IMR-90 (cell line): ENCODE measurements around the gene CYP17A1. TPM values are rescaled to one million over a fixed set of nuclear protein-coding genes. Genes with fewer than 3 reads are reported as not detected.
A peak's percentile ranks its signal among the peaks of the same experiment; 100 is the strongest.

Experiments used
- ATAC-seq: fragments of 200-7000 bp; cut with Tn5 transposase; 2 replicates; pipeline ENCODE4 v1.9.1; 2020; ENCODE audit warnings: low read depth, mild to moderate bottlenecking, moderate library complexity
- BruUV-seq: library from RNA; stranded (reverse); fragments of 400-500 nt; replicated peaks from 2 replicates; lab custom pipeline; 2021; lab: Mats Ljungman, UMichigan
- CTCF ChIA-PET: fragments of 300-600 bp; formaldehyde crosslinking; extraction: SDS; loops from one replicate; lab custom pipeline; 2021; ENCODE audit warnings: antibody characterized with exemption; lab: Yijun Ruan, JAX
- POLR2A ChIA-PET: fragments of 300-600 bp; sonication (Branson Sonifier 250); formaldehyde crosslinking; loops from one replicate; lab custom pipeline; 2022; ENCODE audit warnings: antibody characterized with exemption; ENCODE audit not compliant: unreplicated experiment; lab: Charles Lee
- DNase-seq: peaks from one replicate; pipeline ENCODE4 v3.0.0; 2013
- H2AFZ ChIP-seq: replicated peaks from 2 replicates; pipeline ENCODE3; 2013; ENCODE audit warnings: low read length, mild to moderate bottlenecking; ENCODE audit not compliant: poor library complexity
- H2AK5ac ChIP-seq: 2 replicates; pipeline ENCODE4 v1.6.1; 2013; ENCODE audit warnings: low read depth, low read length, inconsistent platforms
- H2AK9ac ChIP-seq: replicated peaks from 2 replicates; pipeline ENCODE3; 2013; ENCODE audit warnings: mild to moderate bottlenecking, low read depth, low read length, moderate library complexity; ENCODE audit not compliant: poor library complexity
- H2BK120ac ChIP-seq: 2 replicates; pipeline ENCODE4 v1.6.1; 2013; ENCODE audit warnings: low read depth, low read length, inconsistent platforms
- H2BK15ac ChIP-seq: 3 replicates; pipeline ENCODE4 v1.6.1; 2013; ENCODE audit warnings: low read depth, low read length, inconsistent platforms
- H2BK20ac ChIP-seq: 2 replicates; pipeline ENCODE4 v1.6.1; 2013; ENCODE audit warnings: low read depth, mild to moderate bottlenecking, inconsistent platforms, low read length, moderate library complexity
- H2BK5ac ChIP-seq: 2 replicates; pipeline ENCODE4 v1.6.1; 2013; ENCODE audit warnings: mild to moderate bottlenecking, low read depth, low read length, inconsistent platforms; ENCODE audit not compliant: poor library complexity, severe bottlenecking
- H3K14ac ChIP-seq: replicated peaks from 2 replicates; pipeline ENCODE4 v1.6.1; 2013; ENCODE audit warnings: low read depth, low read length, inconsistent platforms
- H3K18ac ChIP-seq: 2 replicates; pipeline ENCODE4 v1.6.1; 2013; ENCODE audit warnings: low read depth, low read length, control low read depth
- H3K23ac ChIP-seq: 2 replicates; pipeline ENCODE4 v1.6.1; 2013; ENCODE audit warnings: low read depth, low read length, inconsistent platforms
- H3K27ac ChIP-seq: 2 replicates; pipeline ENCODE4 v1.5.1; 2013; ENCODE audit warnings: mild to moderate bottlenecking, control low read depth, low read length; ENCODE audit not compliant: insufficient read depth
- H3K27me3 ChIP-seq: 2 replicates; pipeline ENCODE4 v1.6.1; 2013; ENCODE audit warnings: low read length; ENCODE audit not compliant: control insufficient read depth, insufficient read depth
- H3K36me3 ChIP-seq: 2 replicates; pipeline ENCODE4 v1.6.1; 2013; ENCODE audit warnings: low read length, mixed read lengths; ENCODE audit not compliant: control insufficient read depth, insufficient read depth
- H3K4ac ChIP-seq: 2 replicates; pipeline ENCODE4 v1.6.1; 2013; ENCODE audit warnings: low read depth, low read length, inconsistent platforms
- H3K4me1 ChIP-seq: 2 replicates; pipeline ENCODE4 v1.6.1; 2013; ENCODE audit warnings: low read length, mixed read lengths; ENCODE audit not compliant: control insufficient read depth, insufficient read depth
- H3K4me2 ChIP-seq: 2 replicates; pipeline ENCODE4 v1.6.1; 2013; ENCODE audit warnings: low read depth, mild to moderate bottlenecking, control low read depth, low read length, moderate library complexity
- H3K4me3 ChIP-seq: 2 replicates; pipeline ENCODE4 v1.5.1; 2013; ENCODE audit warnings: low read depth, mild to moderate bottlenecking, control low read depth, low read length, moderate library complexity; ENCODE audit not compliant: insufficient read depth
- H3K56ac ChIP-seq: 2 replicates; pipeline ENCODE4 v1.6.1; 2013; ENCODE audit warnings: low read length, inconsistent platforms; ENCODE audit not compliant: insufficient read depth; ENCODE audit errors: extremely low read depth
- H3K79me1 ChIP-seq, 2 experiments: 2 replicates each; pipeline ENCODE4 v1.6.1; 2013; ENCODE audit warnings: low read length in 2 of 2, inconsistent platforms in 1 of 2, low read depth in 1 of 2
- H3K9ac ChIP-seq: 2 replicates; pipeline ENCODE4 v1.6.1; 2013; ENCODE audit warnings: low read depth, low read length, control low read depth
- H3K9me1 ChIP-seq: 2 replicates; pipeline ENCODE4 v1.6.1; 2013; ENCODE audit warnings: low read length, inconsistent platforms; ENCODE audit not compliant: insufficient read depth
- H3K9me3 ChIP-seq: 2 replicates; pipeline ENCODE4 v1.6.1; 2013; ENCODE audit warnings: low read length; ENCODE audit not compliant: control insufficient read depth, insufficient read depth
- H4K20me1 ChIP-seq: 2 replicates; pipeline ENCODE4 v1.6.1; 2013; ENCODE audit warnings: low read length, inconsistent platforms; ENCODE audit not compliant: insufficient read depth
- H4K5ac ChIP-seq: 2 replicates; pipeline ENCODE4 v1.6.1; 2013; ENCODE audit warnings: mild to moderate bottlenecking, low read depth, low read length, control low read depth
- H4K8ac ChIP-seq, 2 experiments: 2 replicates each; pipeline ENCODE4 v1.6.1; 2013; ENCODE audit warnings: low read depth in 2 of 2, low read length in 2 of 2, control low read depth in 1 of 2, inconsistent platforms in 1 of 2
- H4K91ac ChIP-seq: 2 replicates; pipeline ENCODE4 v1.6.1; 2013; ENCODE audit warnings: low read depth, low read length, inconsistent platforms; ENCODE audit not compliant: insufficient read depth
- BHLHE40 ChIP-seq: fragments of 150-350 bp; IDR thresholded peaks from 2 replicates; pipeline ENCODE4 v1.6.1; 2016; ENCODE audit warnings: mild to moderate bottlenecking, low read depth, low read length
- CEBPB ChIP-seq: IDR thresholded peaks from 2 replicates; pipeline ENCODE4 v1.6.1; 2012; ENCODE audit warnings: low read depth, low read length, improper control_type of control experiment
- MAZ ChIP-seq: IDR thresholded peaks from 2 replicates; pipeline ENCODE4 v1.6.1; 2012; ENCODE audit warnings: low read depth, mild to moderate bottlenecking, low read length, improper control_type of control experiment, moderate library complexity, borderline replicate concordance
- NFE2L2 ChIP-seq: fragments of 150-350 bp; IDR thresholded peaks from 2 replicates; pipeline ENCODE4 v1.6.1; 2016; ENCODE audit warnings: low read depth, mild to moderate bottlenecking, low read length
- POLR2A ChIP-seq: IDR thresholded peaks from 2 replicates; pipeline ENCODE4 v1.6.1; 2012; ENCODE audit warnings: mild to moderate bottlenecking, low read depth, low read length
- RCOR1 ChIP-seq: IDR thresholded peaks from 2 replicates; pipeline ENCODE4 v1.6.1; 2012; ENCODE audit warnings: mild to moderate bottlenecking, low read length, improper control_type of control experiment; ENCODE audit not compliant: insufficient replicate concordance
- WGBS, 2 experiments: methylation state at CpG; one replicate each; pipeline versions ENCODE4 v1.1.5 to v1.1.7; 2013; ENCODE audit warnings: missing lambda C conversion rate in 2 of 2; ENCODE audit not compliant: insufficient read length in 1 of 2; ENCODE audit errors: extremely low coverage in 2 of 2; 5-methylcytosine and 5-hydroxymethylcytosine counted together
- dilution Hi-C: fragments of 300-500 bp; cut with HindIII; formaldehyde crosslinking; loops from one replicate; pipeline ENCODE4 v1.14.3; 2018; ENCODE audit warnings: low sequenced_read_pairs; ENCODE audit not compliant: unreplicated experiment
- in situ Hi-C: fragments of 300-500 bp; cut with MboI; formaldehyde crosslinking; loops from 3 replicates; pipeline ENCODE4 v1.14.3; 2019; ENCODE audit warnings: low sequenced_read_pairs, inconsistent platforms, mixed read lengths
- intact Hi-C: fragments of 100-400 bp; cut with micrococcal nuclease; formaldehyde crosslinking; loops from 2 replicates; pipeline ENCODE4 v1.10.0; 2022
- polyA plus RNA-seq, 3 experiments: library from polyadenylated mRNA; depleted of rRNA; stranded (reverse); fragments of >200 nt; gene quantifications; 2 replicates each; pipeline ENCODE4 v1.2.3, GENCODE V29; 2012; ENCODE audit warnings: low replicate concordance in 1 of 3
- total RNA-seq: library from RNA; depleted of rRNA; stranded (reverse); fragments of >200 nt; gene quantifications from 2 replicates; pipeline ENCODE4 v1.2.3, GENCODE V29; 2012
- TF ChIP-seq, protein P1 (sequence below): fragments of 150-350 bp; IDR thresholded peaks from 2 replicates; pipeline ENCODE4 v1.6.1; 2017; ENCODE audit warnings: mild to moderate bottlenecking, antibody characterized with exemption, low read length, low read depth
- TF ChIP-seq, protein P2 (sequence below): conservative IDR thresholded peaks from 2 replicates; pipeline ENCODE4 v1.5.1; 2012; ENCODE audit warnings: mild to moderate bottlenecking, low read depth, low read length, improper control_type of control experiment

Gene CYP17A1
- total and polyA plus RNA-seq, 2 of the 4 experiments (the other 2 are of a cell fraction), result not detected

DNA sequence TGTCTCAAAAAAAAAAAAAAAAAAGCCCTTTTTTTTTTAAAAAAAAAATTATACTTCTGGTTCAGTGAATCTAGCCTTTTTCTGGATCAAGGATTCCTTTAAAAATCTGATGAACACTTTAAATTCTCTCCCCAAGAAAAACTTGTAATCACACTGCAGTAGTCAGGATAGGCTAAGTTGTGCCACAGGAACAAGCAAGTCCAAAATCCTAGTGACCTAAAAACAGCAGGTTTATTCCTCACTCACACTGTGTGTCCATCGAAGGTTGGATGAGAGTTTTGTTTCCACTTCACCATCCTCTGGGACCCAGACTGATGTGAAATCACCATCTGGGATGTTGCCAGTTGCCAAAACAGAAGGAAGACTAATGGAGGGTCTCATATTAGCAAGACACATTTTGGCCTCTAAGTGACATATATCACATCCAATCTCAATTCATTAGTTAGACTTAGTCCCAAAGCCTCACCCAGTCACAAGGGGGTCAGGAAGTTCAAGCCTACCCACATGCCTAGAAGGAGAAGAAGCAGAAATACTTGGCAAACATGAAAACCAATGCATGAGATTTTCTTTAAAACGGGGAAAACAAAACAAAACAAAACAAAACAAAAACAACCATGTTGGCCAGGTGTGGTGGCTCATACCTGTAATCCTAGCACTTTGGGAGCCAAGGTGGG is 32.7 kb downstream of the CYP17A1 start:
- intact Hi-C loops, result loop anchor here (5.0 kb wide), 1 partner anchor 52 kb away; no protein-coding TSS in a partner anchor
- POLR2A ChIA-PET, result no interaction called here

More for the DNA sequence above, 32.7 kb downstream of the CYP17A1 start:
- Histone ChIP-seq H3K56ac (no peak overlapping the region), H4K91ac (no peak overlapping the region), H4K8ac (no peak overlapping the region), H3K4me1 (peaks cover 12% of the 10 kb centered on the region), H3K9me1 (peaks cover 11% of the 10 kb centered on the region), H3K27me3 (no peaks in the 10 kb centered on the region), H3K36me3 (peaks cover 22% of the 10 kb centered on the region), H2BK15ac (no peak overlapping the region), H2AK9ac (no peak overlapping the region), H3K79me1 (peaks cover 25 to 29% of the 10 kb centered on the region in 2 experiments), H3K23ac (no peak overlapping the region), H2BK20ac (no peak overlapping the region), H3K18ac (no peak overlapping the region), H3K4me2 (no peak overlapping the region), H3K9ac (no peak overlapping the region), H4K5ac (no peak overlapping the region), H2AK5ac (peak overlapping the region; percentile 7; the same call in 1 of the 2 replicates), H3K27ac (no peak overlapping the region), H4K20me1 (peaks cover 16% of the 10 kb centered on the region; the same call in 1 of the 2 replicates), H3K4me3 (no peak overlapping the region), H2BK5ac (no peak overlapping the region), H2BK120ac (no peak overlapping the region), H3K4ac (no peak overlapping the region), H3K14ac (0 out of 2 replicates have a peak overlapping the region, but pooled peaks have one; percentile 29), H3K9me3 (no peaks in the 10 kb centered on the region; the same call in 1 of the 2 replicates), H2AFZ (no peak overlapping the region)
- CTCF ChIA-PET, result no interaction called here
- DNase-seq (no peak), ATAC-seq (no peak)
- dilution Hi-C loops, result no loop called here
- in situ Hi-C loops, result no loop called here
- no CpG with 5 or more reads among the region's 2 CpGs for WGBS, 2 experiments
- no TSS peak for BruUV-seq
- TF ChIP-seq MAZ (no peak), RCOR1 (no peak), CEBPB (no peak), BHLHE40 (no peak), NFE2L2 (no peak), POLR2A (no peak)
- TF ChIP-seq, protein P1, sequence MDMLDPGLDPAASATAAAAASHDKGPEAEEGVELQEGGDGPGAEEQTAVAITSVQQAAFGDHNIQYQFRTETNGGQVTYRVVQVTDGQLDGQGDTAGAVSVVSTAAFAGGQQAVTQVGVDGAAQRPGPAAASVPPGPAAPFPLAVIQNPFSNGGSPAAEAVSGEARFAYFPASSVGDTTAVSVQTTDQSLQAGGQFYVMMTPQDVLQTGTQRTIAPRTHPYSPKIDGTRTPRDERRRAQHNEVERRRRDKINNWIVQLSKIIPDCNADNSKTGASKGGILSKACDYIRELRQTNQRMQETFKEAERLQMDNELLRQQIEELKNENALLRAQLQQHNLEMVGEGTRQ, result no peak
- TF ChIP-seq, protein P2, sequence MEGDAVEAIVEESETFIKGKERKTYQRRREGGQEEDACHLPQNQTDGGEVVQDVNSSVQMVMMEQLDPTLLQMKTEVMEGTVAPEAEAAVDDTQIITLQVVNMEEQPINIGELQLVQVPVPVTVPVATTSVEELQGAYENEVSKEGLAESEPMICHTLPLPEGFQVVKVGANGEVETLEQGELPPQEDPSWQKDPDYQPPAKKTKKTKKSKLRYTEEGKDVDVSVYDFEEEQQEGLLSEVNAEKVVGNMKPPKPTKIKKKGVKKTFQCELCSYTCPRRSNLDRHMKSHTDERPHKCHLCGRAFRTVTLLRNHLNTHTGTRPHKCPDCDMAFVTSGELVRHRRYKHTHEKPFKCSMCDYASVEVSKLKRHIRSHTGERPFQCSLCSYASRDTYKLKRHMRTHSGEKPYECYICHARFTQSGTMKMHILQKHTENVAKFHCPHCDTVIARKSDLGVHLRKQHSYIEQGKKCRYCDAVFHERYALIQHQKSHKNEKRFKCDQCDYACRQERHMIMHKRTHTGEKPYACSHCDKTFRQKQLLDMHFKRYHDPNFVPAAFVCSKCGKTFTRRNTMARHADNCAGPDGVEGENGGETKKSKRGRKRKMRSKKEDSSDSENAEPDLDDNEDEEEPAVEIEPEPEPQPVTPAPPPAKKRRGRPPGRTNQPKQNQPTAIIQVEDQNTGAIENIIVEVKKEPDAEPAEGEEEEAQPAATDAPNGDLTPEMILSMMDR, result no peak
